Activated CD8-positive, alpha-beta memory T cell treated with anti-CD3 and anti-CD28 coated beads, Interleukin-2, amount 50 U/mL, for 1 hour (primary cell): ENCODE data around the gene C4orf36.

Experiments
- DNase-seq: peaks from one replicate; pipeline ENCODE4 v3.0.0-alpha.2; 2020; ENCODE audit errors: extremely low read depth

Gene C4orf36

GRCh38 chr4:86857341-86858052 lies 34.7 kb downstream of the C4orf36 start:
- DNase-seq: no peak

DNA sequence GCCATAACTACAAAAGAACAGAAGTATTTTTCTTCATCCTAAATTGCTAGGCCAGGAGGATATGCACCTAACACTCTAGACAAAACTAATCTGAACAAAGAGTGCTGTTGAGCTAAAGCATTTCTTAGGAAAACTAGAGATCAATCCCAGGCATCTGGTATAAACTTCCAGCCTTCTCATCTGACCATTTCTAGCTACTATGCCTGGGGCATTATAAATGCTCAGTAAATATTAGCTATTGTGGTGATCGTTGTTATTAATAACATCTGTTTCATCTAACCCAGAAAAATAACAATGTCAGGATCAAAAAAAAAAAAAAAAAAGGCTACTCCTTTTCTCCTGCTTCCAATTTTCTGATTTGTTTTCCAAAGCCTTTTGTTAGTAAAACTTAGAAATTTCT lies 35.3 kb downstream of the C4orf36 start:
- no peak for DNase-seq

GRCh38 chr4:86855572-86855971 lies 36.6 kb downstream of the C4orf36 start:
- no peak for DNase-seq

DNA sequence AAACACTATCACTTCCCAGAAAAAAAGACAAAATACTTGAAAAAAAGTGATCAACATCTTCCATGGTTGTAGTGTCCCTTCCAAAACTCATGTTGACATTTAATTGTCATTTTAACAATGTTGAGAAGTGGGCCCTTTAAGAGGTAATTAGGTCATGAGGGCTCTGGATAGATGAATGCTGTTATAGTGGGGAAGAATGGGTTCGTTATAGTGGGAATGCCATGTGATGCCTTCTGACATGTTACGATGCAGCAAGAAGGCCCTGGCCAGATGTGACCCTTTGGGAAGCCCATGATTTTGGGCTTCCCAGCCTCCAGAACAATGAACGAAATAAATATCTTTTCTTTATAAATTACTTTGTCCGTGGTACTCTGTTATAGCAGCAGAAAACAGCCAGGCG lies 39.0 kb downstream of the C4orf36 start:
- no peak for DNase-seq

DNA sequence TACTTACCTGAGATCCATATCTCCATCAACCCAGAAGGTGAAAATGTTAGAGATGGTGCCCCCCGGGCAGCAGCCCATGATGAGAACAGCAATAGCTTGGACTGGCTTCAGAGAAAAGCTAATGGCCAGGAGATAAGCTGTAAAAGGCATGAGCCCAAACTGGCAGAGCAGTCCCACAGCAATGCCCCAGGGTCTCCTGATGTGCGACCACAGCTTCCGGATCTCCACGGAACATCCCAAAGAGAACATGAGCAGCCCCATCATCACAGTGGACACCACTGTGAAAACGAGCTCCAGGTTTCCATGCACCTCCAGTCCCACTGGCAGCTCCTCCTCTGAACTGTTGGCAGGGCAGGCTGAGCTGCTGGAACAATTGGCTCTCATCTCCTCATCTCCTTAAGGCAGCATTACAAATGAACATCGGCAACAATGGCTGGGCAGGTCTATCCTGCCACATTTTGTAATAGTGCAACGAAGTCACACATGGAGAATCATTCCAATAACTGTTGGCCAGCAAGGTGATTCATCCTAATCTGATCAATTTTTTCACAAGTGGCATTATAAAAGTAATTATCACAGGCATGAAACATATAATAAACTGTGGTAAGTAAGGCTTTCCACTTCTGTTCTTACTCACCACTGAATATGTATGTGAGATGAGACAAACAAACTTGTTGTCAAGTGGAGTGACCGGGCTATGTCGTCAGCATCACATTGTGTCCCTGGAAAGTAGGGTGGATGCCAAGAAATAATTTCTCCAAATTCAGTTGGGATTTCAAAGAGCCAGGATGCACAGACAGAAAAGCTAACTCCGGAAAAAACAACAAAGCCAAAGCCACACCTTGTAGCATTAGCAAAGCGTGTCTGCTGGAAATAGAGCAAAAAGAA lies 43.2 kb downstream of the C4orf36 start, which contains the start of gene SLC10A6:
TSS of gene SLC10A6 (minus strand) at position 653 of the 888 bp plus-strand sequence. CDS start at position 384, 269 bp downstream.
- DNase-seq: no peak

GRCh38 chr4:86848136-86848535 lies 44.1 kb downstream of the C4orf36 start:
- DNase-seq: no peak

DNA sequence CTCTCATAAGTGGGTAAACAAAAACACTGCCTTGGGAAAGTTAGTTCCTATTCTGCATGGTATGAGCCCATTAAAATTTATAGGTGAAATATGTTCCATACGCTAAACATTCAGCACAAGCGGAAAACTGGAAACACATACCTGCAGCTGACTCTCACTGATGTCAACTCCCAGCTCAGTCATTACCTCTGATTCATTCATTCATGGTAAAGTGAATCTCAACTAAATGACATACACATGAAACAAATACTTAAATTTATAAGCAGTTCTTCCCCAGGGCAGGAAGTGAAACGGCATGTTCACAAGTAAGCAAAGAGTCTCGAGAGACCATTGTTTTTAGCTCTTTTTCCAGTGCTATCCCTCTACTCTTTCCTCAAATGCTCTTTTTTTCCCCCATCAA lies 44.7 kb downstream of the C4orf36 start:
- no peak for DNase-seq

DNA sequence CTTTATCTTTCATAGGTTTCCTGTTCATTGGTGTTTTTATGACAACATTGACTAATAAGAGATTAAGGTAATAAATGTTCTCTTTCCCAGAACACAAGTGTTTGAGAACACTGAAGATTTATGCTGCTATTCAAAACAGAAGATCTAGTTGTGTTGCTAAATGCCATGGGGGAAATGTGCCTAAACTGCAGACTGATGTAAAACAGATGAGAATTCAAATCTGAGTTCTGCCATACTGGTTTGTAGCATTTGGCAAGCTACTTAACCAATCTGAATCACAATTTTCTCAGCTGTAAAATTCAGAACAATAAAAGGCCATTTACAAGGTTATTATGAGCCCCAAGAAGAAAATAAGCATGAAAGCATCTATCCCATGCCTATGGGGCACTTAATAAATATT lies 45.3 kb downstream of the C4orf36 start:
- no peak for DNase-seq

GRCh38 chr4:86845593-86845992 lies 46.6 kb downstream of the C4orf36 start:
- DNase-seq: no peak

DNA sequence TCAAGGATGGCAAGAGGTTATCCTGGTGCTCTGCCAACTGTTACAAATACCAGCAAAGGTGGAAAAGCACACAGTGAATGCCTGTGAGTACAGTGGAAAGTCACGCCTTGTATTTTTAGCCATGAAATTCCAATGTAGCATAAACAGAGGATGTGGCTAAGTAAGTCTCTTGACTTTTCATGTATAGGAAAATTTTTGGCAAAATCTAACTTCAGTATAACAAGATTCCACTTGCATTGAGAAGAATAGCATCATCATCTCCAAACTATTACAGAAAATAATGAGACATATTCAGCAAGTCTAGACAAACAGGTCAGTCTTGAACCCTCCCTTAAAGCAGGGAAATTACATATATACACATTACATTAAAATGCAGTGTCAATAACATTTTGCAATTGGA lies 50.9 kb downstream of the C4orf36 start:
- DNase-seq: no peak

DNA sequence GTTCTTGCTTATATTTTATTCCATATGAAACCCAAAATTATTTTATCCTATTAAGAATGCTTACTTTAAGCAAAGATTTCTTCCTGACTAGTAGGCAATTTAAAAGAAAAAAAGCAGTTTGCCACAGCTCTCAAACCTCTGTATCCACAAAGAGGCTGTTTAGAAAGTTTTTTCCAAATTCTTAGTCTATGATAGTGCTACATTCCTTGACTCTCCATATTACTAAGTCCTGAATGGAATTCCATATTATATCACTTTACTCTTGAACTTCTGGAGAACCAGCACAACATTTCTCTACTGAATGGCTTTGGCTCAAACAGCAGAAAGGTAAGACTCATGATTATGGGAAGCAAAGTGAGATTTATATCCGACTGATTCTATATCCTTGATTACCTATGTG lies 51.4 kb downstream of the C4orf36 start:
- DNase-seq: no peak

DNA sequence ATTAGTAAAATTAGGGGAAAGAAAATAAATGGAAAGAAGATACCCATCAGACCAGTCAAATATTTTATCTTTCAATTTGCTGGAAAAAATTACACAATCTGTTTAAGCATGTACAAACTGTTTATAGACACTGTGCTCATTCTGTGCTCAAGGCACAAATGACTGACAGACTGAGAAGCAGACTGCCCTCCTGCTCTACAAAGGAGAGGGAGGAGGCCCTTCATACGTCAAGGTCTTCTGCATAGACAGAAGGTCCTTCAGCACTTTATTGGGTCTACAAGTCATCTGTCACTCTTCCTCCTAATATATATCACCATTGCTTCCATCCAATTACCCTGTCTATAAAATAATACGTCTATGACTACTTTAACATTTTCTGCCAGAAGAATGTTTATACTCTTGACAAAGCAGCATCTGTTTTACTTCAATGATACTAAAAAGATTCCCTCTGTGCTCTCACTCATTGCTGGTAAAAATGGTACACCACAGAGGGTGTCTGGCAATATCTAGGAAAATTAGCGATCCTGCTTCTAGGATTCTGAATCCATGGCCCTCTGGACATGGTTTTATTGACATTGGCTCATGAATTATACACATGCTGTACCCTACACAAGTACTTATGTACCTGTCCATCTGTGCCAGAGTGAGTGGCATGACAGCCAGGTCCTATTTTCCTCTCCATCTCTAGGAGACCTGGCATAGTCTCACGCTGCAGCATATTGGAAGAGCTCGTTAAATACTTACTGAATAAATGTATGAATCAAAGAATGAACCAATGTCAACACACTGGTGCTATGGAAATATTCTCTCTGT lies 54.3 kb downstream of the C4orf36 start:
- no peak for DNase-seq

DNA sequence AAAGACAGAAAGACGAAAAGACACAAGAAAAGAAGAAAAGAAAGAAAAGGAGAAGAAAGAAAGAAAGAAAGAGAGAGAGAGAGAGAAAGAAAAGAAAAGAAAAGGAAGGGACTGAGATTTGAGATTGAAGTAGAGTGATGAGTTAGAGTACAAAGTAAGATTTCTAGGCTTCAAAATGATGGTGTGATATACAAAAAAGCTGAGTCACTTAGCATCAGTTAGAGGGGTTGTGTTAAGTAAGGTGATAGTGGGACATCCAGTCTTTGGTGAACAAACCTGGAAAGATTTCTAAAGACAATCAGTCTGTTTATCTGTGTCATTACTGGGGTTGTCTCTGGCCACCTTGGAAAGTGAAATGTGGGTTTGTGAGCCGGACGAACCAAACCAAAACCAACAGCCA lies 56.5 kb downstream of the C4orf36 start:
- DNase-seq: no peak

DNA sequence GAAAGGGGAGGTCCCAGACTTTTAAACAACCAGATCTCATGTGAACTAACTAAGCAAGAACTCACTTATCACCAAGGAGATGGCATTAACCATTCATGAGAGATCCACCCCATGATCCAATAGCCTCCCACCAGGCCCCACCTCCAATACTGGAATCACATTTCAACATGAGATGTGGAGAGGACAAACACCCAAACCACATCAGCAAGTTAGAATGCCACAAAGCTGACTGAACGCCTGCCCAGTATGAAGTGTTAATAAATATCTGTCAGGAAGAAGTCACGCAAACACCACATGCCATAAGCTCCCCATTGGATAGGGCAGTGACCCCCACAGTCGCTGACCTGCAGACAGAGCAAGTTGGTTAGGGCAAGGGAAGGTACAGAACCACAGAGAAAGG lies 57.3 kb downstream of the C4orf36 start:
- no peak for DNase-seq

GRCh38 chr4:86833615-86834014 lies 58.6 kb downstream of the C4orf36 start:
- DNase-seq: no peak

GRCh38 chr4:86831262-86832130 lies 60.7 kb downstream of the C4orf36 start:
- no peak for DNase-seq
